KMS-11 (cell line): ENCODE data around the gene NT5C1A.
A peak's percentile ranks its signal among the peaks of the same experiment; 100 is the strongest.

Source experiments
- H2AFZ ChIP-seq: fragments of 200-600 bp; sonication (generic); 2 replicates; pipeline ENCODE4 v1.6.1; 2016; ENCODE audit warnings: antibody characterized with exemption, mixed run types, low read depth
- H3K27ac ChIP-seq: fragments of 200-600 bp; sonication (generic); 2 replicates; pipeline ENCODE4 v1.6.1; 2016; ENCODE audit warnings: mild to moderate bottlenecking, mixed run types
- H3K27me3 ChIP-seq: fragments of 200-600 bp; sonication (generic); 2 replicates; pipeline ENCODE4 v1.6.1; 2017; ENCODE audit warnings: mild to moderate bottlenecking, low read depth, mixed run types, moderate library complexity; ENCODE audit not compliant: insufficient read depth
- H3K36me3 ChIP-seq: fragments of 200-600 bp; sonication (generic); 2 replicates; pipeline ENCODE4 v1.6.1; 2017; ENCODE audit warnings: mild to moderate bottlenecking, mixed run types; ENCODE audit not compliant: insufficient read depth
- H3K4me1 ChIP-seq: fragments of 200-600 bp; sonication (generic); 2 replicates; pipeline ENCODE4 v1.6.1; 2016; ENCODE audit warnings: mild to moderate bottlenecking, low read depth, mixed run types; ENCODE audit not compliant: poor library complexity, severe bottlenecking
- H3K4me2 ChIP-seq: fragments of 200-600 bp; sonication (generic); 2 replicates; pipeline ENCODE4 v1.7.0; 2016; ENCODE audit warnings: mild to moderate bottlenecking, mixed run types
- H3K4me3 ChIP-seq: fragments of 200-600 bp; sonication (generic); IDR thresholded peaks from 2 replicates; pipeline ENCODE4 v1.6.1; 2017; ENCODE audit warnings: low read depth, low read length, mixed read lengths; ENCODE audit not compliant: insufficient read depth
- H3K79me2 ChIP-seq: fragments of 200-600 bp; sonication (generic); 2 replicates; pipeline ENCODE4 v1.6.1; 2016; ENCODE audit warnings: low read depth, mixed run types; ENCODE audit not compliant: insufficient read depth
- H3K9ac ChIP-seq: fragments of 200-600 bp; sonication (generic); 2 replicates; pipeline ENCODE4 v1.6.1; 2016; ENCODE audit warnings: mild to moderate bottlenecking, mixed run types
- H4K20me1 ChIP-seq: fragments of 200-600 bp; sonication (generic); 2 replicates; pipeline ENCODE4 v1.6.1; 2016; ENCODE audit warnings: mild to moderate bottlenecking, mixed run types; ENCODE audit not compliant: insufficient read depth
- TF ChIP-seq, protein P1 (sequence below): fragments of 200-600 bp; sonication (generic); conservative IDR thresholded peaks from 2 replicates; pipeline ENCODE4 v1.6.1; 2017; ENCODE audit warnings: low read depth, mild to moderate bottlenecking, antibody characterized with exemption, low read length, moderate library complexity, mixed read lengths

The NT5C1A gene

GRCh38 chr1:39676948-39677548 is 5.1 kb upstream of the NT5C1A start:
- no peaks in the 10 kb centered on the region for H3K79me2 ChIP-seq
- no peaks in the 10 kb centered on the region for H3K27me3 ChIP-seq

DNA sequence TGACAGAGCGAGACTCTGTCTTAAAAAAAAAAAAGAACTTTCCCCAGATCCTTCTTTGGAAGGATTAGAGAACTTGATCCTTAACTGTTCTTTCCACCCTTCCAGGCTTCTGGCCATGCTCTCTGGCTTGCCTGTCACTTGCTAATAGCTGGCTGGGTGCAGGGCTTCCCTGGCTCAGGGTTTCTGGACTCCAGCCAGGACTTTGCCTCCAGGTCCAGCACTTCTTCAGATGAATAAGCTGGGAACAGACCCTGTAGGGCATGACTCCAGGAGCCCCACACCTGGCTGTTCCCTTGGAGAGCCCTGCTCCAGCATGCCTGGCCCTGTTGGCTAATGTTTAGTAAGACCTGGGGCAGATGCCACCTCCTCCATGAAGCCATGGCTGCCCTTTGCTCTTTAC is 3.3 kb upstream of the NT5C1A start:
- Histone ChIP-seq H2AFZ (no peak overlapping the region), H3K9ac (no peak overlapping the region), H3K36me3 (no peaks in the 10 kb centered on the region), H3K27ac (no peak overlapping the region), H3K27me3 (peaks cover 7% of the 10 kb centered on the region), H3K4me2 (no peak overlapping the region), H3K4me3 (no peak overlapping the region), H4K20me1 (no peaks in the 10 kb centered on the region), H3K4me1 (no peaks in the 10 kb centered on the region), H3K79me2 (no peaks in the 10 kb centered on the region)
- TF ChIP-seq, protein P1, sequence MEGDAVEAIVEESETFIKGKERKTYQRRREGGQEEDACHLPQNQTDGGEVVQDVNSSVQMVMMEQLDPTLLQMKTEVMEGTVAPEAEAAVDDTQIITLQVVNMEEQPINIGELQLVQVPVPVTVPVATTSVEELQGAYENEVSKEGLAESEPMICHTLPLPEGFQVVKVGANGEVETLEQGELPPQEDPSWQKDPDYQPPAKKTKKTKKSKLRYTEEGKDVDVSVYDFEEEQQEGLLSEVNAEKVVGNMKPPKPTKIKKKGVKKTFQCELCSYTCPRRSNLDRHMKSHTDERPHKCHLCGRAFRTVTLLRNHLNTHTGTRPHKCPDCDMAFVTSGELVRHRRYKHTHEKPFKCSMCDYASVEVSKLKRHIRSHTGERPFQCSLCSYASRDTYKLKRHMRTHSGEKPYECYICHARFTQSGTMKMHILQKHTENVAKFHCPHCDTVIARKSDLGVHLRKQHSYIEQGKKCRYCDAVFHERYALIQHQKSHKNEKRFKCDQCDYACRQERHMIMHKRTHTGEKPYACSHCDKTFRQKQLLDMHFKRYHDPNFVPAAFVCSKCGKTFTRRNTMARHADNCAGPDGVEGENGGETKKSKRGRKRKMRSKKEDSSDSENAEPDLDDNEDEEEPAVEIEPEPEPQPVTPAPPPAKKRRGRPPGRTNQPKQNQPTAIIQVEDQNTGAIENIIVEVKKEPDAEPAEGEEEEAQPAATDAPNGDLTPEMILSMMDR: no peak

More at GRCh38 chr1:39676948-39677548, 5.1 kb upstream of the NT5C1A start:
- Histone ChIP-seq H3K36me3 (no peaks in the 10 kb centered on the region), H3K4me2 (no peak overlapping the region), H3K9ac (no peak overlapping the region), H3K4me3 (no peak overlapping the region), H4K20me1 (no peaks in the 10 kb centered on the region), H3K27ac (no peak overlapping the region), H2AFZ (no peak overlapping the region), H3K4me1 (no peaks in the 10 kb centered on the region)
- TF ChIP-seq, protein P1: no peak

- H3K36me3 ChIP-seq: no peaks in the 10 kb centered on the region
- H3K27me3 ChIP-seq: peaks cover 7% of the 10 kb centered on the region
- TF ChIP-seq, protein P1: no peak
- H3K27ac ChIP-seq: no peak overlapping the region
- H3K4me2 ChIP-seq: no peak overlapping the region
- H3K4me1 ChIP-seq: no peaks in the 10 kb centered on the region
- no peak overlapping the region for H2AFZ ChIP-seq
- H3K79me2 ChIP-seq: no peaks in the 10 kb centered on the region
- H3K4me3 ChIP-seq: no peak overlapping the region
- no peak overlapping the region for H3K9ac ChIP-seq
- H4K20me1 ChIP-seq: no peaks in the 10 kb centered on the region
Measured at GRCh38 chr1:39673215-39673614, 1.3 kb upstream of the NT5C1A start.

DNA sequence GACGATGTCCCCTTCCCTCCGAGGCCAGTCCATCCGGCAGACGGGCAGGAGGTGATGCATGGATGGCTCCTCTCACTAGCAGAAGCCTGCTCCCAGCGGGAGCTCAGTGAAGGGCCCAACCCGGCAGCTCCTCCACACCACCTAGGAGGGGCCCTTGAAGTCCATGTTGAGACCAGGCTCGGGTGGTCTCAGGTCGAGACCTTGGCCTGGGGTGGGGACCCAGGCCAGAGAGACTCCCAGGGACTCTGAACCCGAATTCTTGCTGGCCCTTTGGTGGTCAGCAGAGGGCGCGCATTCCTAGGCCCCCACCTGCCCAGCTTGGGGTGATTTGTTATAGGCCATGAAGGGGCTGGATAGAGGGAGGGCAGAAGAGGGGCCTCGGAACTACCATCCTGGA is 642 bp upstream of the NT5C1A start:
- H3K4me1 ChIP-seq: no peaks in the 10 kb centered on the region
- TF ChIP-seq, protein P1: peak; percentile 65
- peak overlapping the region; percentile 84; the same call in 1 of the 2 replicates for H3K4me2 ChIP-seq
- H3K27ac ChIP-seq: no peak overlapping the region
- H2AFZ ChIP-seq: peak overlapping the region; percentile 95; the same call in 1 of the 2 replicates
- peak overlapping the region; percentile 15 for H3K4me3 ChIP-seq
- H3K36me3 ChIP-seq: no peaks in the 10 kb centered on the region
- H3K79me2 ChIP-seq: no peaks in the 10 kb centered on the region
- H4K20me1 ChIP-seq: no peaks in the 10 kb centered on the region
- no peak overlapping the region for H3K9ac ChIP-seq
- peaks cover 7% of the 10 kb centered on the region for H3K27me3 ChIP-seq
